GM12878 (cell line): ENCODE results near the gene CLEC17A. TPM values are rescaled to one million over a fixed set of nuclear protein-coding genes. Genes with fewer than 3 reads are reported as not detected.

ENCODE experiments used
- ATAC-seq: fragments of 200-7000 bp; cut with Tn5 transposase; 3 replicates; pipeline ENCODE4 v1.9.1; 2020; ENCODE audit warnings: mild to moderate bottlenecking, moderate library complexity
- BruUV-seq: library from RNA; stranded (reverse); fragments of 400-500 nt; replicated peaks from 2 replicates; lab custom pipeline; 2021; lab: Mats Ljungman, UMichigan
- CTCF ChIA-PET: fragments of 300-600 bp; sonication (Branson Sonifier 250); formaldehyde crosslinking; extraction: SDS; loops from one replicate; lab custom pipeline; 2021; ENCODE audit warnings: inconsistent platforms; lab: Yijun Ruan, JAX
- POLR2A ChIA-PET: fragments of 350-600 bp; formaldehyde crosslinking; extraction: SDS; loops from one replicate; lab custom pipeline; 2021; ENCODE audit warnings: inconsistent platforms; lab: Charles Lee
- RAD21 ChIA-PET: fragments of 300-600 bp; sonication (Branson Sonifier 250); formaldehyde crosslinking; loops from one replicate; lab custom pipeline; 2023; ENCODE audit warnings: antibody characterized with exemption; ENCODE audit not compliant: unreplicated experiment; lab: Charles Lee
- SMC1A ChIA-PET: fragments of 300-600 bp; sonication (Branson Sonifier 250); formaldehyde crosslinking; loops from one replicate; lab custom pipeline; 2023; ENCODE audit not compliant: unreplicated experiment, uncharacterized antibody; lab: Charles Lee
- DNase-seq: peaks from one replicate; pipeline ENCODE4 v3.0.0-alpha.2; 2011; ENCODE audit warnings: low read depth, low spot score
- FAIRE-seq: peaks from 3 replicates; lab custom pipeline; 2011; peaks lifted over from hg19 to GRCh38; lab: Jason Lieb, UNC
- H2AFZ ChIP-seq: 2 replicates; pipeline ENCODE4 v1.6.0; 2011; ENCODE audit warnings: low read depth, low read length, control low read depth; ENCODE audit not compliant: control insufficient read depth
- H3K27ac ChIP-seq: 2 replicates; pipeline ENCODE4 v1.5.1; 2011; ENCODE audit warnings: control low read depth; ENCODE audit not compliant: control insufficient read depth, insufficient read depth
- H3K27me3 ChIP-seq, 2 experiments: replicated peaks in 1 of 2; 2 replicates each; pipeline versions ENCODE4 v1.6.0 to v1.6.1; 2011; ENCODE audit warnings: low read length in 1 of 2; ENCODE audit not compliant: control insufficient read depth in 2 of 2, insufficient read depth in 2 of 2
- H3K36me3 ChIP-seq, 2 experiments: 2 replicates each; pipeline ENCODE4 v1.5.1; 2011; ENCODE audit warnings: low read length in 1 of 2; ENCODE audit not compliant: control insufficient read depth in 2 of 2, insufficient read depth in 2 of 2
- H3K4me1 ChIP-seq: 2 replicates; pipeline ENCODE4 v1.6.1; 2011; ENCODE audit warnings: mild to moderate bottlenecking, low read length, moderate library complexity, mixed read lengths; ENCODE audit not compliant: control insufficient read depth, insufficient read depth
- H3K4me2 ChIP-seq: 2 replicates; pipeline ENCODE4 v1.6.0; 2011; ENCODE audit warnings: control low read depth; ENCODE audit not compliant: control insufficient read depth, insufficient read depth
- H3K4me3 ChIP-seq: fragments of 200-600 bp; sonication (generic); 2 replicates; pipeline ENCODE4 v1.5.1; 2016
- H3K79me2 ChIP-seq: 2 replicates; pipeline ENCODE4 v1.6.0; 2011; ENCODE audit warnings: low read length; ENCODE audit not compliant: control insufficient read depth, insufficient read depth
- H3K9ac ChIP-seq: 2 replicates; pipeline ENCODE4 v1.8.0; 2011; ENCODE audit warnings: low read length, control low read depth, mixed read lengths; ENCODE audit not compliant: control insufficient read depth, insufficient read depth
- H3K9me3 ChIP-seq: replicated peaks from 3 replicates; pipeline ENCODE4 v1.5.1; 2011; ENCODE audit warnings: mild to moderate bottlenecking, low read length; ENCODE audit not compliant: control insufficient read depth, insufficient read depth
- H4K20me1 ChIP-seq: 2 replicates; pipeline ENCODE4 v1.6.0; 2011; ENCODE audit not compliant: control insufficient read depth, insufficient read depth
- BCL11A ChIP-seq: IDR thresholded peaks from 2 replicates; pipeline ENCODE4 v1.6.1; 2011; ENCODE audit warnings: low read depth, low read length
- BHLHE40 ChIP-seq, 2 experiments: fragments of 450-650 bp in 1 of 2; IDR thresholded peaks; 2 replicates each; pipeline ENCODE4 v1.6.1; 2011 to 2017; ENCODE audit warnings: low read depth in 2 of 2, borderline replicate concordance in 1 of 2, improper control_type of control experiment in 1 of 2, low read length in 1 of 2, mild to moderate bottlenecking in 1 of 2
- CREM ChIP-seq: IDR thresholded peaks from 2 replicates; pipeline ENCODE4 v1.6.1; 2014; ENCODE audit warnings: antibody characterized with exemption, low read depth
- FOXK2 ChIP-seq: fragments of 450-650 bp; IDR thresholded peaks from 2 replicates; pipeline ENCODE4 v1.6.1; 2017; ENCODE audit warnings: mild to moderate bottlenecking, moderate library complexity
- JUNB ChIP-seq: IDR thresholded peaks from 2 replicates; pipeline ENCODE4 v1.6.1; 2016; ENCODE audit warnings: antibody characterized with exemption, mild to moderate bottlenecking
- MTA2 ChIP-seq: fragments of 450-650 bp; IDR thresholded peaks from 2 replicates; pipeline ENCODE4 v1.6.1; 2016; ENCODE audit warnings: low read depth, mild to moderate bottlenecking, moderate library complexity
- MYC ChIP-seq: IDR thresholded peaks from 2 replicates; pipeline ENCODE4 v1.6.1; 2011; ENCODE audit warnings: mild to moderate bottlenecking, low read length, moderate library complexity, inconsistent platforms; ENCODE audit not compliant: insufficient read depth, insufficient replicate concordance, insufficient read length, severe bottlenecking
- RAD51 ChIP-seq: fragments of 450-650 bp; IDR thresholded peaks from 2 replicates; pipeline ENCODE4 v1.6.1; 2016; ENCODE audit warnings: moderate library complexity, mild to moderate bottlenecking, inconsistent platforms
- SMARCA5 ChIP-seq: fragments of 450-650 bp; IDR thresholded peaks from 2 replicates; pipeline ENCODE4 v1.6.1; 2017; ENCODE audit warnings: mild to moderate bottlenecking
- SREBF1 ChIP-seq: IDR thresholded peaks from 2 replicates; pipeline ENCODE4 v1.6.1; 2012; ENCODE audit warnings: mild to moderate bottlenecking, low read length
- TCF7 ChIP-seq: IDR thresholded peaks from 2 replicates; pipeline ENCODE4 v1.6.1; 2014; ENCODE audit warnings: antibody characterized with exemption, borderline replicate concordance
- ZBED1 ChIP-seq: IDR thresholded peaks from 2 replicates; pipeline ENCODE4 v1.6.1; 2016; ENCODE audit warnings: borderline replicate concordance
- ZNF217 ChIP-seq: fragments of 450-650 bp; IDR thresholded peaks from 2 replicates; pipeline ENCODE4 v1.6.1; 2017; ENCODE audit warnings: antibody characterized with exemption, mild to moderate bottlenecking
- WGBS: methylation state at CpG from one replicate; pipeline ENCODE4 v1.1.6; 2016; ENCODE audit warnings: low lambda C conversion rate; ENCODE audit not compliant: insufficient replicate concordance, insufficient coverage; ENCODE audit errors: missing lambda C conversion rate; 5-methylcytosine and 5-hydroxymethylcytosine counted together
- in situ Hi-C: fragments of 300-500 bp; cut with MboI; formaldehyde crosslinking; loops from 9 replicates; pipeline ENCODE4 v1.14.3; 2018; ENCODE audit warnings: mixed read lengths
- intact Hi-C: fragments of 100-400 bp; cut with micrococcal nuclease; formaldehyde crosslinking; loops from one replicate; pipeline ENCODE4 v1.14.2; 2022; ENCODE audit not compliant: unreplicated experiment
- polyA plus RNA-seq, 11 experiments: library from polyadenylated mRNA; depleted of rRNA in 4 of 11; unstranded in 6 of 11; stranded (reverse) in 5 of 11; fragments of >200 nt; fragmentation: Nextera tagmentation in 4 of 11; fragmentation: Illumina TruSeq in 1 of 11; extraction: Ambion mirVana in 4 of 11; extraction: Trizol in 1 of 11; gene quantifications; 1 replicate in 1 of 11; 2 replicates in 10 of 11; pipeline versions ENCODE4 v1.2.1 to v1.2.3, GENCODE V29; 2011 to 2016; ENCODE audit warnings: inconsistent platforms in 2 of 11, missing spikeins in 2 of 11, low read depth in 1 of 11
- total RNA-seq, 4 experiments: library from RNA; depleted of rRNA in 3 of 4; stranded (reverse); fragments of >200 nt in 3 of 4; fragmentation: Illumina TruSeq in 1 of 4; extraction: Trizol in 1 of 4; gene quantifications; 2 replicates each; pipeline versions ENCODE4 v1.2.1 to v1.2.3, GENCODE V29; 2013 to 2021
- TF ChIP-seq, protein P1 (sequence below), 3 experiments: IDR thresholded peaks in 2 of 3; conservative IDR thresholded peaks in 1 of 3; 2 replicates each; pipeline ENCODE4 v1.5.1; 2011; ENCODE audit warnings: low read depth in 3 of 3, low read length in 3 of 3, mild to moderate bottlenecking in 3 of 3, control low read depth in 2 of 3, moderate library complexity in 2 of 3, inconsistent platforms in 1 of 3, mixed read lengths in 1 of 3; ENCODE audit not compliant: control insufficient read depth in 2 of 3, insufficient read depth in 1 of 3; ENCODE audit errors: extremely low read depth in 1 of 3
- TF ChIP-seq, protein P2 (sequence below): fragments of 450-650 bp; IDR thresholded peaks from 2 replicates; pipeline ENCODE4 v1.6.1; 2017; ENCODE audit warnings: mild to moderate bottlenecking, moderate library complexity

CLEC17A gene
- total and polyA plus RNA-seq, 10 of the 15 experiments (the other 5 are each of a cell fraction or from before 2014, with no cell fraction given) = 12.9 to 131 (median 97.3) TPM

DNA sequence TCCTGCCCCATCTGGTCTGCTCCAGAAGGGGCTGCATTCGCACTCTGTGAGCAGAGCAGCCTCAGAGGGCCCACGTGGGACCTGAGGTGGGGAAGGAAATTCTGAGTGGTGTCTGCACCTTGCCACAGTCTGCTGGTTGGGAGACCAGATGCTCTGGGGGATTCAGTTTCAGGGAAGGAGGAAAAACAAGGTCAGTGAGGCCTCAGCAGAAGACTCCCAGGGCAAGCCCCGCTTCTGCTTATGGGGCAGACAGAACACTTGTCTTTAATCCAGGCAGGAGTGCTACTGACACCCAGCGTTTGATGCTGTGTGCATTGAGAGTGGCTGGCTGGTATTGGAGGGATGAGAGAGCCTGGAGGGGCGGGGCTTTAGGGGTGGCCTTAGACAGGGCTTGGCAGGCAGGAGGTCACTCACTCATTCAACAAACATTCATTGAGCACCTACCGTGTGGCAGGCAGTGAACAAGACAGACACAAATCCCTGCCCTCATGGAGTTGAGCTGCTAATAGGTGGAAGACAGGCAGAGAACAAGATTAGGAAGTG is 4.9 kb upstream of the CLEC17A start (continued):
- TF ChIP-seq MYC = no peak
- TF ChIP-seq, protein P1, sequence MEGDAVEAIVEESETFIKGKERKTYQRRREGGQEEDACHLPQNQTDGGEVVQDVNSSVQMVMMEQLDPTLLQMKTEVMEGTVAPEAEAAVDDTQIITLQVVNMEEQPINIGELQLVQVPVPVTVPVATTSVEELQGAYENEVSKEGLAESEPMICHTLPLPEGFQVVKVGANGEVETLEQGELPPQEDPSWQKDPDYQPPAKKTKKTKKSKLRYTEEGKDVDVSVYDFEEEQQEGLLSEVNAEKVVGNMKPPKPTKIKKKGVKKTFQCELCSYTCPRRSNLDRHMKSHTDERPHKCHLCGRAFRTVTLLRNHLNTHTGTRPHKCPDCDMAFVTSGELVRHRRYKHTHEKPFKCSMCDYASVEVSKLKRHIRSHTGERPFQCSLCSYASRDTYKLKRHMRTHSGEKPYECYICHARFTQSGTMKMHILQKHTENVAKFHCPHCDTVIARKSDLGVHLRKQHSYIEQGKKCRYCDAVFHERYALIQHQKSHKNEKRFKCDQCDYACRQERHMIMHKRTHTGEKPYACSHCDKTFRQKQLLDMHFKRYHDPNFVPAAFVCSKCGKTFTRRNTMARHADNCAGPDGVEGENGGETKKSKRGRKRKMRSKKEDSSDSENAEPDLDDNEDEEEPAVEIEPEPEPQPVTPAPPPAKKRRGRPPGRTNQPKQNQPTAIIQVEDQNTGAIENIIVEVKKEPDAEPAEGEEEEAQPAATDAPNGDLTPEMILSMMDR (IDR thresholded peaks at IDR 0.05 in 2 of 3, conservative IDR thresholded peaks at IDR 0.05 in 1 of 3; ENCODE audit: control insufficient read depth in 2 of 3, extremely low read depth in 1 of 3, insufficient read depth in 1 of 3, low read depth in 3 of 3, low read length in 3 of 3) = peak in 2 of 3 experiments; percentile 5 to 21; a peak in 1 of 6 replicates

DNA sequence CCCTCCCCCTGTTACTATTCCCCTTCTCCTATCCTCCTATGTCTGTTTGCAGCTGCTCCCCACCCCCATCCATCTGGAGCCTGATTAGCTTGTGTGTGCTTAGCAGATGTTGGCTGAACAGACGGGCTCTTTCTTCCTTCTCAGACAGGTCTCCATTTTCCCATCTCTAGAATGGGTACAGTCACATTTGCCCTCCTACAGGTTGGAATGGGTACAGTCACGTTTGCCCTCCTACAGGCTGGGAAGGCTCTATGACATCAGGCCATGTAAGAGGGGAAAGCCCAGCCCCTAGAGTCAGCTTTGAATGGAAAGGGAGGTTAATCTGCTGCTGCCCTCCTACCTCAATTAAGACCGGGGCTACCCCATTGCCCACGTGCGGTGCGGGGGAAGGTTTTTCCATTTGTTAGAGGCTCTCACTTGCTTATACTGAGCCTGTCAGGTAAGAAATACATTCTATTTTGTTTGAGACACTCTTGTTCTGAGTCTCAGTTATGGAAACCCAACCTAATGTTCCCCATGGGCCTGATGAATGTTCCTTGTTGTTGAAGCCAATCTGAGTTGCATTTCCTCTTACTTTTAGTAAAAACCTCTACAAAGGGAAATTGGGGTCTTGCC is 2.2 kb upstream of the CLEC17A start:
- BruUV-seq = no TSS peak
- ATAC-seq (peak; percentile 39), DNase-seq (peak; percentile 57), FAIRE-seq (no peak)
- Histone ChIP-seq H3K9ac (no peak overlapping the region), H3K4me3 (no peak overlapping the region), H3K36me3 (no peaks in the 10 kb centered on the region), H3K9me3 (no peaks in the 10 kb centered on the region), H3K4me1 (peaks cover 19% of the 10 kb centered on the region), H3K27ac (no peak overlapping the region; the same call in 1 of the 2 replicates), H3K4me2 (no peak overlapping the region), H3K79me2 (peaks cover 25% of the 10 kb centered on the region), H4K20me1 (no peaks in the 10 kb centered on the region), H3K27me3 (no peaks in the 10 kb centered on the region), H2AFZ (no peak overlapping the region; the same call in 1 of the 2 replicates)
- in situ Hi-C loops = loop anchor here (25.0 kb wide), 1 partner anchor 2007 kb away; no protein-coding TSS in a partner anchor
- ChIA-PET CTCF (interaction anchor here (0.6 to 14.6 kb wide), 4 partner anchors 9 to 108 kb away, joined by 3 to 803 read pairs (median 6); partner anchors contain the start of genes NDUFB7 and ZNF333), POLR2A (interaction anchor here (0.5 to 11.9 kb wide), 4 partner anchors 24 to 163 kb away, joined by 4 to 190 read pairs (median 8); partner anchors contain the start of gene ZNF333), SMC1A (interaction anchor here (1.4 to 12.5 kb wide), 4 partner anchors 23 to 107 kb away, joined by 4 to 558 read pairs (median 10); partner anchors contain the start of gene ZNF333), RAD21 (interaction anchor here (0.6 to 13.6 kb wide), 5 partner anchors 23 to 106 kb away, joined by 3 to 593 read pairs (median 5); partner anchors contain the start of gene ZNF333)
- intact Hi-C loops = no loop called here
- 12% methylated on average over 6 of the region's 6 CpGs for WGBS
- 0 out of 2 replicates have a peak, but pooled peaks have one; percentile 25 for TF ChIP-seq TCF7
- peak; percentile 87 for TF ChIP-seq MTA2
- TF ChIP-seq FOXK2 = no peak
- TF ChIP-seq JUNB = peak; percentile 64; the same call in 1 of the 2 replicates
- TF ChIP-seq BHLHE40 (IDR thresholded peaks at IDR 0.05; ENCODE audit: borderline replicate concordance in 1 of 2, low read depth in 2 of 2, low read length in 1 of 2) = peak; percentile 95 to 96
- peak; percentile 98 for TF ChIP-seq ZNF217
- peak; percentile 77 for TF ChIP-seq RAD51
- TF ChIP-seq ZBED1 = peak; percentile 53; the same call in 1 of the 2 replicates
- TF ChIP-seq SMARCA5 = peak; percentile 99
- TF ChIP-seq CREM = peak; percentile 77; the same call in 1 of the 2 replicates
- no peak for TF ChIP-seq SREBF1
- TF ChIP-seq, protein P2, sequence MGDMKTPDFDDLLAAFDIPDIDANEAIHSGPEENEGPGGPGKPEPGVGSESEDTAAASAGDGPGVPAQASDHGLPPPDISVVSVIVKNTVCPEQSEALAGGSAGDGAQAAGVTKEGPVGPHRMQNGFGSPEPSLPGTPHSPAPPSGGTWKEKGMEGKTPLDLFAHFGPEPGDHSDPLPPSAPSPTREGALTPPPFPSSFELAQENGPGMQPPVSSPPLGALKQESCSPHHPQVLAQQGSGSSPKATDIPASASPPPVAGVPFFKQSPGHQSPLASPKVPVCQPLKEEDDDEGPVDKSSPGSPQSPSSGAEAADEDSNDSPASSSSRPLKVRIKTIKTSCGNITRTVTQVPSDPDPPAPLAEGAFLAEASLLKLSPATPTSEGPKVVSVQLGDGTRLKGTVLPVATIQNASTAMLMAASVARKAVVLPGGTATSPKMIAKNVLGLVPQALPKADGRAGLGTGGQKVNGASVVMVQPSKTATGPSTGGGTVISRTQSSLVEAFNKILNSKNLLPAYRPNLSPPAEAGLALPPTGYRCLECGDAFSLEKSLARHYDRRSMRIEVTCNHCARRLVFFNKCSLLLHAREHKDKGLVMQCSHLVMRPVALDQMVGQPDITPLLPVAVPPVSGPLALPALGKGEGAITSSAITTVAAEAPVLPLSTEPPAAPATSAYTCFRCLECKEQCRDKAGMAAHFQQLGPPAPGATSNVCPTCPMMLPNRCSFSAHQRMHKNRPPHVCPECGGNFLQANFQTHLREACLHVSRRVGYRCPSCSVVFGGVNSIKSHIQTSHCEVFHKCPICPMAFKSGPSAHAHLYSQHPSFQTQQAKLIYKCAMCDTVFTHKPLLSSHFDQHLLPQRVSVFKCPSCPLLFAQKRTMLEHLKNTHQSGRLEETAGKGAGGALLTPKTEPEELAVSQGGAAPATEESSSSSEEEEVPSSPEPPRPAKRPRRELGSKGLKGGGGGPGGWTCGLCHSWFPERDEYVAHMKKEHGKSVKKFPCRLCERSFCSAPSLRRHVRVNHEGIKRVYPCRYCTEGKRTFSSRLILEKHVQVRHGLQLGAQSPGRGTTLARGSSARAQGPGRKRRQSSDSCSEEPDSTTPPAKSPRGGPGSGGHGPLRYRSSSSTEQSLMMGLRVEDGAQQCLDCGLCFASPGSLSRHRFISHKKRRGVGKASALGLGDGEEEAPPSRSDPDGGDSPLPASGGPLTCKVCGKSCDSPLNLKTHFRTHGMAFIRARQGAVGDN = 0 out of 2 replicates have a peak, but pooled peaks have one; percentile 21
- peak; percentile 53 for TF ChIP-seq BCL11A
